HEK293 (cell line): ENCODE data around the gene ANO1.

Experiments
- BCL11A ChIP-seq: fragments of 450-650 bp; formaldehyde crosslinking; IDR thresholded peaks from 2 replicates; pipeline ENCODE4 v1.5.1; 2016; ENCODE audit warnings: low read depth, missing biosample characterization, missing genetic modification characterization
- BCL11B ChIP-seq: fragments of 450-650 bp; formaldehyde crosslinking; IDR thresholded peaks from 2 replicates; pipeline ENCODE4 v1.5.1; 2016; ENCODE audit warnings: low read depth, missing biosample characterization, missing genetic modification characterization
- FEZF1 ChIP-seq: fragments of 450-650 bp; formaldehyde crosslinking; IDR thresholded peaks from 2 replicates; pipeline ENCODE4 v1.5.1; 2016; ENCODE audit warnings: missing biosample characterization, missing genetic modification characterization
- OVOL3 ChIP-seq: fragments of 450-650 bp; formaldehyde crosslinking; IDR thresholded peaks from 2 replicates; pipeline ENCODE4 v1.5.1; 2016; ENCODE audit warnings: missing biosample characterization, missing genetic modification characterization
- PRDM2 ChIP-seq: fragments of 450-650 bp; formaldehyde crosslinking; IDR thresholded peaks from 2 replicates; pipeline ENCODE4 v1.5.1; 2016; ENCODE audit warnings: missing biosample characterization, missing genetic modification characterization, borderline replicate concordance
- REPIN1 ChIP-seq: fragments of 450-650 bp; formaldehyde crosslinking; IDR thresholded peaks from 2 replicates; pipeline ENCODE4 v1.5.1; 2017; ENCODE audit warnings: missing biosample characterization, missing genetic modification characterization, low read depth
- ZBTB49 ChIP-seq: fragments of 450-650 bp; formaldehyde crosslinking; IDR thresholded peaks from 2 replicates; pipeline ENCODE4 v1.5.1; 2016; ENCODE audit warnings: missing biosample characterization, missing genetic modification characterization, low read depth
- ZFP69B ChIP-seq: fragments of 450-650 bp; formaldehyde crosslinking; IDR thresholded peaks from 2 replicates; pipeline ENCODE4 v1.5.1; 2016; ENCODE audit warnings: missing biosample characterization, missing genetic modification characterization
- ZIC2 ChIP-seq: fragments of 450-650 bp; formaldehyde crosslinking; IDR thresholded peaks from 2 replicates; pipeline ENCODE4 v1.5.1; 2016; ENCODE audit warnings: missing biosample characterization, missing genetic modification characterization
- ZNF155 ChIP-seq: fragments of 450-650 bp; formaldehyde crosslinking; IDR thresholded peaks from 2 replicates; pipeline ENCODE4 v1.5.1; 2016; ENCODE audit warnings: missing biosample characterization, missing genetic modification characterization
- ZNF214 ChIP-seq: fragments of 450-650 bp; formaldehyde crosslinking; IDR thresholded peaks from 2 replicates; pipeline ENCODE4 v1.5.1; 2017; ENCODE audit warnings: missing biosample characterization, mild to moderate bottlenecking, missing genetic modification characterization, borderline replicate concordance
- ZNF341 ChIP-seq: fragments of 450-650 bp; formaldehyde crosslinking; IDR thresholded peaks from 2 replicates; pipeline ENCODE4; 2016; ENCODE audit warnings: low read depth, missing biosample characterization, missing genetic modification characterization
- ZNF398 ChIP-seq: fragments of 450-650 bp; formaldehyde crosslinking; IDR thresholded peaks from 2 replicates; pipeline ENCODE4 v1.5.1; 2017; ENCODE audit warnings: missing biosample characterization, missing genetic modification characterization
- ZNF423 ChIP-seq: fragments of 450-650 bp; formaldehyde crosslinking; IDR thresholded peaks from 2 replicates; pipeline ENCODE4 v1.5.1; 2016; ENCODE audit warnings: missing biosample characterization, missing genetic modification characterization
- ZNF426 ChIP-seq: fragments of 450-650 bp; formaldehyde crosslinking; IDR thresholded peaks from 2 replicates; pipeline ENCODE4 v1.5.1; 2017; ENCODE audit warnings: missing biosample characterization, missing genetic modification characterization, mild to moderate bottlenecking, inconsistent platforms, moderate library complexity
- ZNF529 ChIP-seq: fragments of 450-650 bp; formaldehyde crosslinking; IDR thresholded peaks from 2 replicates; pipeline ENCODE4 v1.5.1; 2017; ENCODE audit warnings: missing genetic modification characterization, missing biosample characterization; ENCODE audit not compliant: insufficient replicate concordance
- ZNF692 ChIP-seq: fragments of 450-650 bp; formaldehyde crosslinking; IDR thresholded peaks from 2 replicates; pipeline ENCODE4 v1.5.1; 2016; ENCODE audit warnings: missing biosample characterization, missing genetic modification characterization
- ZNF791 ChIP-seq: fragments of 450-650 bp; formaldehyde crosslinking; IDR thresholded peaks from 2 replicates; pipeline ENCODE4 v1.5.1; 2016; ENCODE audit warnings: missing biosample characterization, missing genetic modification characterization
- ZNF830 ChIP-seq: fragments of 450-650 bp; IDR thresholded peaks from 2 replicates; pipeline ENCODE4 v1.5.0; 2018; ENCODE audit warnings: missing biosample characterization, missing genetic modification characterization, low read depth, mild to moderate bottlenecking, moderate library complexity
- ZSCAN16 ChIP-seq: fragments of 450-650 bp; formaldehyde crosslinking; IDR thresholded peaks from 2 replicates; pipeline ENCODE4 v1.5.1; 2016; ENCODE audit warnings: missing biosample characterization, missing genetic modification characterization
- ZSCAN23 ChIP-seq: fragments of 450-650 bp; formaldehyde crosslinking; IDR thresholded peaks from 2 replicates; pipeline ENCODE4 v1.5.1; 2016; ENCODE audit warnings: missing biosample characterization, missing genetic modification characterization
- ZXDB ChIP-seq: fragments of 450-650 bp; formaldehyde crosslinking; IDR thresholded peaks from 2 replicates; pipeline ENCODE4 v1.5.1; 2016; ENCODE audit warnings: missing biosample characterization, missing genetic modification characterization

Gene ANO1

GRCh38 chr11:70090961-70091381, 12.9 kb downstream of the ANO1 start (continued):
- TF ChIP-seq ZNF830: no peak
- no peak for TF ChIP-seq ZNF529 (tag by site-specific recombination)
- TF ChIP-seq ZXDB (tag by site-specific recombination): no peak
- TF ChIP-seq ZNF398: no peak
- TF ChIP-seq ZNF214 (tag by site-specific recombination): no peak
- no peak for TF ChIP-seq PRDM2 (tag by site-specific recombination)
- no peak for TF ChIP-seq ZSCAN23
- peak; percentile 46; the same call in 1 of the 2 replicates for TF ChIP-seq ZNF341 (tag by site-specific recombination)
- TF ChIP-seq BCL11A (tag by site-specific recombination): no peak
- peak; percentile 93 for TF ChIP-seq ZNF692 (tag by site-specific recombination)
- no peak for TF ChIP-seq ZNF791 (tag by site-specific recombination)
- TF ChIP-seq ZNF423 (tag by site-specific recombination): no peak
- TF ChIP-seq ZNF155 (tag by site-specific recombination): no peak
- peak; percentile 47 for TF ChIP-seq FEZF1 (tag by site-specific recombination)
- no peak for TF ChIP-seq BCL11B (tag by site-specific recombination)
- no peak for TF ChIP-seq ZNF426
- peak; percentile 91 for TF ChIP-seq ZFP69B
- TF ChIP-seq ZBTB49 (tag by site-specific recombination): no peak
- peak; percentile 57 for TF ChIP-seq ZIC2 (tag by site-specific recombination)
- TF ChIP-seq ZSCAN16 (tag by site-specific recombination): peak; percentile 70; the same call in 1 of the 2 replicates
- TF ChIP-seq OVOL3 (tag by site-specific recombination): no peak
- no peak for TF ChIP-seq REPIN1 (tag by site-specific recombination)
